ENCODE results near the gene PITRM1. TPM values are rescaled to one million over a fixed set of nuclear protein-coding genes. Genes with fewer than 3 reads are reported as not detected.
"Not testable (repeated sequence)": the region's sequence is repeated elsewhere in the genome, so short reads cannot be mapped to it uniquely, and the experiment has no call there.

The PITRM1 gene, protein sequence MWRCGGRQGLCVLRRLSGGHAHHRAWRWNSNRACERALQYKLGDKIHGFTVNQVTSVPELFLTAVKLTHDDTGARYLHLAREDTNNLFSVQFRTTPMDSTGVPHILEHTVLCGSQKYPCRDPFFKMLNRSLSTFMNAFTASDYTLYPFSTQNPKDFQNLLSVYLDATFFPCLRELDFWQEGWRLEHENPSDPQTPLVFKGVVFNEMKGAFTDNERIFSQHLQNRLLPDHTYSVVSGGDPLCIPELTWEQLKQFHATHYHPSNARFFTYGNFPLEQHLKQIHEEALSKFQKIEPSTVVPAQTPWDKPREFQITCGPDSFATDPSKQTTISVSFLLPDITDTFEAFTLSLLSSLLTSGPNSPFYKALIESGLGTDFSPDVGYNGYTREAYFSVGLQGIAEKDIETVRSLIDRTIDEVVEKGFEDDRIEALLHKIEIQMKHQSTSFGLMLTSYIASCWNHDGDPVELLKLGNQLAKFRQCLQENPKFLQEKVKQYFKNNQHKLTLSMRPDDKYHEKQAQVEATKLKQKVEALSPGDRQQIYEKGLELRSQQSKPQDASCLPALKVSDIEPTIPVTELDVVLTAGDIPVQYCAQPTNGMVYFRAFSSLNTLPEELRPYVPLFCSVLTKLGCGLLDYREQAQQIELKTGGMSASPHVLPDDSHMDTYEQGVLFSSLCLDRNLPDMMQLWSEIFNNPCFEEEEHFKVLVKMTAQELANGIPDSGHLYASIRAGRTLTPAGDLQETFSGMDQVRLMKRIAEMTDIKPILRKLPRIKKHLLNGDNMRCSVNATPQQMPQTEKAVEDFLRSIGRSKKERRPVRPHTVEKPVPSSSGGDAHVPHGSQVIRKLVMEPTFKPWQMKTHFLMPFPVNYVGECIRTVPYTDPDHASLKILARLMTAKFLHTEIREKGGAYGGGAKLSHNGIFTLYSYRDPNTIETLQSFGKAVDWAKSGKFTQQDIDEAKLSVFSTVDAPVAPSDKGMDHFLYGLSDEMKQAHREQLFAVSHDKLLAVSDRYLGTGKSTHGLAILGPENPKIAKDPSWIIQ
- 60.3 TPM for total RNA-seq (ENCODE audit: unreplicated experiment)
- long read RNA-seq, transcript PITRM1-201 (27 exons, 3,450 nt) = major isoform, 15 of 21 reads
- long read RNA-seq, partial matches to known transcripts = 4 of 21 reads
- long read RNA-seq, other reads (novel, unspliced or antisense) = 2 of 21 reads

DNA sequence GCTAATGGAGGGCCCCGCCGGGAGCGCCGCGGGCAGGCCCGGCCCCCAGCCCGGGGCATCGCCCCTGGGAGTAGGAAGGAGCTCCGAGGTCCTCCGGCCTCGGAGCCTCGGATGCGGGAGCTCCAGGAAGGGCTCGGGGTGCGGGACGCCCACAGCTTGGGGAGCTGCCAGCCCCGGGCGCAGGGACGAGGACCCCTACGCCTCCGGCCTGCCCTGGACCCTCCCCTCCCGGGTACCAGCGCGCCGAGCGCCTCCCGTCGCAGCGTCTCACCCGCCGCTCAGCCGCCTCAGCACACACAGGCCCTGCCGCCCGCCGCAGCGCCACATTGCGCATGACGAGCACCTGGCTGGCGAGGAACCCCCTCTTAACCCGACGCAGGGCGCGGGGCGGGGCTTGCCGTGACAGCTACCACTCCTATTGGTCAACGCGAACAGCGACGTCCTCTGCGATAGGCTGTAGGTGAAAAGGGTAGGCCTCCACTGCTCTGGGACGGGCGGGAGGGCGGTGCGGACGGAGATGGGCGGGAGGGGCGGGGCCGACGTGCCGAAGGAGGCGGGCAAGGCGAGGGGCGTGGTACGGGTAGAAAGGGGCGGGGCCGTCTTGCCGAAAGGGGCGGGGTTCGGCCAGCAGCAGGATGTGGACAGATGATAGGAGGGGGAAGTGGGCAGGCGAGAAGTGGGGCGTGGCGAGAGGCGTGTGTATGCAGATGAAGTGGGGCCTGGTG is at the start of gene PITRM1:
Gene PITRM1 (minus strand): TSS at position 337 of the 725 bp plus-strand sequence. CDS start 10 bp downstream, at position 327.
- DNase-seq (ENCODE audit: low spot score) = peak; percentile 97
- Mint-ChIP-seq H3K4me3 (ENCODE audit: unreplicated experiment) (peak within 1 kb of the TSS; percentile 91), H3K4me1 (ENCODE audit: unreplicated experiment) (peaks cover 6% of the 10 kb centered on the region), H3K27me3 (ENCODE audit: unreplicated experiment) (peaks cover 5% of the 10 kb centered on the region), H3K36me3 (ENCODE audit: low read depth, unreplicated experiment) (peaks cover 12% of the 10 kb centered on the region), H3K27ac (ENCODE audit: unreplicated experiment) (no peak within 1 kb of the TSS), H3K9me3 (ENCODE audit: unreplicated experiment) (no peaks in the 10 kb centered on the region)
- TF ChIP-seq, protein P1, sequence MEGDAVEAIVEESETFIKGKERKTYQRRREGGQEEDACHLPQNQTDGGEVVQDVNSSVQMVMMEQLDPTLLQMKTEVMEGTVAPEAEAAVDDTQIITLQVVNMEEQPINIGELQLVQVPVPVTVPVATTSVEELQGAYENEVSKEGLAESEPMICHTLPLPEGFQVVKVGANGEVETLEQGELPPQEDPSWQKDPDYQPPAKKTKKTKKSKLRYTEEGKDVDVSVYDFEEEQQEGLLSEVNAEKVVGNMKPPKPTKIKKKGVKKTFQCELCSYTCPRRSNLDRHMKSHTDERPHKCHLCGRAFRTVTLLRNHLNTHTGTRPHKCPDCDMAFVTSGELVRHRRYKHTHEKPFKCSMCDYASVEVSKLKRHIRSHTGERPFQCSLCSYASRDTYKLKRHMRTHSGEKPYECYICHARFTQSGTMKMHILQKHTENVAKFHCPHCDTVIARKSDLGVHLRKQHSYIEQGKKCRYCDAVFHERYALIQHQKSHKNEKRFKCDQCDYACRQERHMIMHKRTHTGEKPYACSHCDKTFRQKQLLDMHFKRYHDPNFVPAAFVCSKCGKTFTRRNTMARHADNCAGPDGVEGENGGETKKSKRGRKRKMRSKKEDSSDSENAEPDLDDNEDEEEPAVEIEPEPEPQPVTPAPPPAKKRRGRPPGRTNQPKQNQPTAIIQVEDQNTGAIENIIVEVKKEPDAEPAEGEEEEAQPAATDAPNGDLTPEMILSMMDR (IDR thresholded peaks at IDR 0.05; ENCODE audit: unreplicated experiment) = no peak

DNA sequence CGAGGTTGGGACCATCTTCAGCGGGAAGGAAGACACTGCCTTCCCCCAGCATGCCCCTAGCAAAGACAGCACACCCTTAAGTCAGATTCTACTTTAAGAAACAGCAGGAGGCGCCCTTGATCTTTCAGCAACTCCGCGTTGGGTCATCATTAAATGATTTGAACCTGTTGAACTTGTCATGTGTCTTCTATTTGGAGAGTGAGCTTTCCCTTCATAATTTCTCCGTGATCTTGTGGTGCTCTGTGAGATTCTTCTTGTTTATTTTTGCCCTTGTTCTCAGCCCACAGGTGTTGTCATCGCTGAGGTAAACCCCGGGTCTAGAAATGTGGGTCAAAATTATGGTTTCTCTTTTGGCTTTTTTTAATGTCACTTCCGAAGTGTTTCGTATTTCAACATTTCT is 49.5 kb upstream of the PITRM1 start:
- Mint-ChIP-seq H3K4me1 (ENCODE audit: unreplicated experiment) (peaks cover 8% of the 10 kb centered on the region), H3K27me3 (ENCODE audit: unreplicated experiment) (no peaks in the 10 kb centered on the region), H3K36me3 (ENCODE audit: low read depth, unreplicated experiment) (no peaks in the 10 kb centered on the region), H3K27ac (ENCODE audit: unreplicated experiment) (no peak overlapping the region), H3K9me3 (ENCODE audit: unreplicated experiment) (no peaks in the 10 kb centered on the region), H3K4me3 (ENCODE audit: unreplicated experiment) (no peak overlapping the region)
- peak; percentile 28 for DNase-seq (ENCODE audit: low spot score)
- TF ChIP-seq, protein P1 (IDR thresholded peaks at IDR 0.05; ENCODE audit: unreplicated experiment) = no peak

DNA sequence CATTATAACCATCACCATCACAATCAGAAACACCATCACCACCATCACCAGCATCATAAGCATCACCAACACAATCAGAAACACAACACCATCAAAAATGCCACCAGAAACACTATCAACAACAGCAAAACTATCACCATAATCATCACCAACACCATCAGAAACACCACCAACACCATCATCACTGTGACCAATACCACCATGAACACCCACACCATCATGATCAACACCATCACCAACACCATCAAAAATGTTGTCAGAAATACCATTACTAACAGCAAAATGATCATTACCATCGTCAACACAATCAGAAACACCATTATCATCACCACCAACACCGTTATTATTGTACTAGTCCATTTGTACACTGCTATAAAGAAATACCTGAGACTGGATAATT is 49.0 kb upstream of the PITRM1 start:
- H3K9me3 Mint-ChIP-seq (ENCODE audit: unreplicated experiment); DNase-seq (ENCODE audit: low spot score); H3K27me3 Mint-ChIP-seq (ENCODE audit: unreplicated experiment); H3K4me3 Mint-ChIP-seq (ENCODE audit: unreplicated experiment); H3K27ac Mint-ChIP-seq (ENCODE audit: unreplicated experiment); H3K36me3 Mint-ChIP-seq (ENCODE audit: low read depth, unreplicated experiment); H3K4me1 Mint-ChIP-seq (ENCODE audit: unreplicated experiment): not testable (repeated sequence)

DNA sequence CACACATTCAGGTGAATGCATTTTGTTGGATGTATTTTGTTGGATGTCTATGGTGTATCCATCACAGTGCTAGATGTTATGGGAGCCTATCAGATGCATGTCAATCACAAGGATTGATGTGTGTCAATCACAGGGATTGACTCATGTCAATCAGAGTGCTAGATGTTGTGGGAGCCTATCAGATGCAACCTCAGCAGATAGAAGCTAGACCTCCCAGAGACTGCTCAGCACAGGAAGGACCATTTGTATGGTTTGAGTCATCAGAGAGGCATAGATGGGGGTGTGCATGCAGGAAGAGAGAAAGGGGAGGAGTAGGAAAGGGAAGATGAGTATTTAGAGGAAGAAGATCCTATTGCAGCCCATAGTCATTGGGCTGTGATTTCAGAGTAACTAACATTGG is 48.3 kb upstream of the PITRM1 start:
- no peaks in the 10 kb centered on the region for H3K36me3 Mint-ChIP-seq (ENCODE audit: low read depth, unreplicated experiment)
- H3K9me3 Mint-ChIP-seq (ENCODE audit: unreplicated experiment) = no peaks in the 10 kb centered on the region
- no peak overlapping the region for H3K4me3 Mint-ChIP-seq (ENCODE audit: unreplicated experiment)
- H3K27me3 Mint-ChIP-seq (ENCODE audit: unreplicated experiment) = no peaks in the 10 kb centered on the region
- no peak overlapping the region for H3K27ac Mint-ChIP-seq (ENCODE audit: unreplicated experiment)
- peaks cover 5% of the 10 kb centered on the region for H3K4me1 Mint-ChIP-seq (ENCODE audit: unreplicated experiment)
- TF ChIP-seq, protein P1 (IDR thresholded peaks at IDR 0.05; ENCODE audit: unreplicated experiment) = no peak
- DNase-seq (ENCODE audit: low spot score) = no peak

DNA sequence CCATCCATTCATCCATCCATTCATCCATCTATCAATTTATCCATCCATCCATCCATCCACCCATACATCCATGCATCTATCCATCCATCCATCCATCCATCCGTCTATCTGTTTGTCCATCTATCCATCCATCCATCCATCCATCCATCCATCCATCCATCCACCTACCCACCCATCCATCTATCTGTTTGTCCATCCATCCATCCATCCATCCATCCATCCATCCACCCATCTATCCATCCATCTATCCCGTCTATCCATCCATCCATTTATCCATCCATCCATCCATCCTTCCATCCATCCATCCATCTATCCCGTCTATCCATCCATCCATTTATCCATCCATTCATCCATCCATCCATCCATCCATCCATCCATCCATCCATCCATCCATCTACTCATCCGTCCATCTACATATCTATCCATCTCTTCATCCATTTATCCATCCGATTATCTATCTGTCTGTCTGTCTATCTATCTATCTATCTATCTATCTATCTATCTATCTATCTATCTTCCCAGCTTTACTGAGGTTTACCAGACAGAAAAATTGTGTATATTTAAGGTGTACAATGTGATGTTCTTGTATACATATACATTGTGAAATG is 46.5 kb upstream of the PITRM1 start:
- H3K4me1 Mint-ChIP-seq (ENCODE audit: unreplicated experiment); DNase-seq (ENCODE audit: low spot score); H3K9me3 Mint-ChIP-seq (ENCODE audit: unreplicated experiment); H3K27me3 Mint-ChIP-seq (ENCODE audit: unreplicated experiment); H3K36me3 Mint-ChIP-seq (ENCODE audit: low read depth, unreplicated experiment); H3K27ac Mint-ChIP-seq (ENCODE audit: unreplicated experiment); H3K4me3 Mint-ChIP-seq (ENCODE audit: unreplicated experiment): not testable (repeated sequence)
